SK-N-SH (cell line): Measurements from ENCODE around the gene IGHMBP2.

Experiments
- CHD2 ChIP-seq: fragments of 150-350 bp; IDR thresholded peaks from 2 replicates; pipeline ENCODE4 v1.6.1; 2018; ENCODE audit warnings: low read length; ENCODE audit not compliant: partially characterized antibody
- CTCF ChIP-seq: fragments of 200-600 bp; sonication (generic); IDR thresholded peaks from 2 replicates; pipeline ENCODE4 v1.6.1; 2017; ENCODE audit warnings: antibody characterized with exemption, mild to moderate bottlenecking, moderate library complexity
- ELF1 ChIP-seq: IDR thresholded peaks from 2 replicates; pipeline ENCODE4 v1.4.0; 2012
- EP300 ChIP-seq, 2 experiments: IDR thresholded peaks; 2 replicates each; pipeline versions ENCODE4 v1.4.0 to v1.6.1; 2012; ENCODE audit warnings: borderline replicate concordance in 1 of 2, low read depth in 1 of 2, low read length in 1 of 2
- MAX ChIP-seq: IDR thresholded peaks from 2 replicates; pipeline ENCODE4 v1.4.0; 2012; ENCODE audit warnings: low read depth
- MXI1 ChIP-seq: IDR thresholded peaks from 2 replicates; pipeline ENCODE4 v1.6.1; 2012; ENCODE audit warnings: mild to moderate bottlenecking, low read depth, low read length, improper control_type of control experiment
- PBX3 ChIP-seq: IDR thresholded peaks from 2 replicates; pipeline ENCODE4; 2012
- POLR2AphosphoS5 ChIP-seq: IDR thresholded peaks from 2 replicates; pipeline ENCODE4 v1.6.1; 2012; ENCODE audit warnings: low read depth, low read length
- RCOR1 ChIP-seq: fragments of 150-350 bp; IDR thresholded peaks from 2 replicates; pipeline ENCODE4 v1.6.1; 2017; ENCODE audit warnings: antibody characterized with exemption, low read length
- RFX5 ChIP-seq: IDR thresholded peaks from 2 replicates; pipeline ENCODE4 v1.6.1; 2012; ENCODE audit warnings: mild to moderate bottlenecking, improper control_type of control experiment, low read length
- SIN3A ChIP-seq: IDR thresholded peaks from 2 replicates; pipeline ENCODE4 v1.6.1; 2012; ENCODE audit warnings: low read depth, mild to moderate bottlenecking, low read length, moderate library complexity, borderline replicate concordance
- SMC3 ChIP-seq: IDR thresholded peaks from 2 replicates; pipeline ENCODE4 v1.6.1; 2012; ENCODE audit warnings: low read depth, low read length, improper control_type of control experiment
- YY1 ChIP-seq: IDR thresholded peaks from 2 replicates; pipeline ENCODE4 v1.4.0; 2012; ENCODE audit warnings: low read depth, mild to moderate bottlenecking

- TF ChIP-seq CHD2, result no peak
- TF ChIP-seq MAX, result no peak
- no peak for TF ChIP-seq CTCF
- no peak for TF ChIP-seq SIN3A
- no peak for TF ChIP-seq POLR2AphosphoS5
- no peak for TF ChIP-seq YY1
- no peak for TF ChIP-seq RFX5
- no peak for TF ChIP-seq EP300 (IDR thresholded peaks at IDR 0.05; ENCODE audit: borderline replicate concordance in 1 of 2, low read depth in 1 of 2, low read length in 1 of 2)
- TF ChIP-seq MXI1, result no peak
- no peak for TF ChIP-seq SMC3
- no peak for TF ChIP-seq PBX3
- TF ChIP-seq RCOR1, result no peak
- TF ChIP-seq ELF1, result no peak
These were observed 35.4 kb upstream of the IGHMBP2 start for GRCh38 chr11:68868221-68868835.
